K562 (cell line): Measurements from ENCODE around the gene SYTL5. TPM values are rescaled to one million over a fixed set of nuclear protein-coding genes. Genes with fewer than 3 reads are reported as not detected.

Experiments
- ATAC-seq: fragments of 200-7000 bp; cut with Tn5 transposase; 3 replicates; pipeline ENCODE4 v1.9.1; 2020; ENCODE audit warnings: moderate library complexity
- BruUV-seq: library from RNA; stranded (reverse); fragments of 400-500 nt; replicated peaks from 2 replicates; lab custom pipeline; 2021; lab: Mats Ljungman, UMichigan
- CTCF ChIA-PET: fragments of 300-600 bp; formaldehyde crosslinking; extraction: SDS; loops from one replicate; lab custom pipeline; 2021; ENCODE audit warnings: low intra/inter-chr PET ratio; lab: Yijun Ruan, JAX
- POLR2A ChIA-PET: fragments of 300-600, 350-650 bp; sonication (Branson Sonifier 250); formaldehyde crosslinking; extraction: SDS; loops from one replicate; lab custom pipeline; 2021; ENCODE audit warnings: antibody characterized with exemption, inconsistent platforms; lab: Yijun Ruan, JAX
- DNase-seq, 4 experiments: peaks; one replicate each; pipeline versions ENCODE4 v3.0.0 to v3.0.0-alpha.2; 2011 to 2018; ENCODE audit warnings: low spot score in 3 of 4, mixed read lengths in 3 of 4; ENCODE audit errors: extremely low read depth in 1 of 4
- FAIRE-seq: peaks from 2 replicates; lab custom pipeline; 2011; peaks lifted over from hg19 to GRCh38; lab: Jason Lieb, UNC
- H2AFZ ChIP-seq: 2 replicates; pipeline ENCODE4 v1.6.0; 2011; ENCODE audit warnings: low read depth, low read length, control low read depth, inconsistent platforms
- H3K27ac ChIP-seq: fragments of 200-600 bp; 3 replicates; pipeline ENCODE4 v1.8.0; 2011; ENCODE audit warnings: low read depth, mild to moderate bottlenecking, control low read depth, inconsistent platforms, low read length, moderate library complexity, mixed read lengths; ENCODE audit errors: extremely low read depth
- H3K27me3 ChIP-seq, 2 experiments: fragments of 300-600 bp in 1 of 2; 2 replicates in 1 of 2; 3 replicates in 1 of 2; pipeline versions ENCODE4 v1.6.0 to v1.8.0; 2011; ENCODE audit warnings: inconsistent platforms in 2 of 2, low read length in 2 of 2, mild to moderate bottlenecking in 1 of 2, mixed read lengths in 1 of 2, moderate library complexity in 1 of 2; ENCODE audit not compliant: control insufficient read depth in 2 of 2, insufficient read depth in 2 of 2
- H3K36me3 ChIP-seq: fragments of 300-600 bp; 3 replicates; pipeline ENCODE4 v1.8.0; 2011; ENCODE audit warnings: mild to moderate bottlenecking, low read length, inconsistent platforms; ENCODE audit not compliant: control insufficient read depth, insufficient read depth
- H3K4me1 ChIP-seq, 2 experiments: fragments of 200-600 bp in 1 of 2; replicated peaks in 1 of 2; 2 replicates in 1 of 2; 3 replicates in 1 of 2; pipeline versions ENCODE4 v1.5.1 to v1.8.0; 2011; ENCODE audit warnings: inconsistent platforms in 2 of 2, low read length in 2 of 2, mild to moderate bottlenecking in 1 of 2, mixed read lengths in 1 of 2, moderate library complexity in 1 of 2; ENCODE audit not compliant: control insufficient read depth in 2 of 2, insufficient read depth in 2 of 2
- H3K4me2 ChIP-seq: 2 replicates; pipeline ENCODE4 v1.6.1; 2011; ENCODE audit warnings: low read length, control low read depth, inconsistent platforms, mixed read lengths; ENCODE audit not compliant: insufficient read depth
- H3K4me3 ChIP-seq: fragments of 200-600 bp; sonication (generic), shearing (Covaris generic); 2 replicates; pipeline ENCODE4 v1.5.1; 2016; ENCODE audit warnings: control low read depth, inconsistent platforms
- H3K79me2 ChIP-seq: fragments of 200-600 bp; 3 replicates; pipeline ENCODE4 v1.8.0; 2011; ENCODE audit warnings: low read length, inconsistent platforms; ENCODE audit not compliant: control insufficient read depth, insufficient read depth
- H3K9ac ChIP-seq, 2 experiments: 2 replicates each; pipeline versions ENCODE4 v1.6.0 to v1.6.1; 2011; ENCODE audit warnings: low read depth in 2 of 2, low read length in 2 of 2, control low read depth in 1 of 2, inconsistent platforms in 1 of 2, mild to moderate bottlenecking in 1 of 2, mixed read lengths in 1 of 2; ENCODE audit not compliant: insufficient read depth in 1 of 2
- H3K9me1 ChIP-seq: one replicate; pipeline ENCODE4 v1.6.0; 2011; ENCODE audit warnings: inconsistent platforms, mild to moderate bottlenecking, low read length, moderate library complexity; ENCODE audit not compliant: control insufficient read depth, insufficient read depth
- H3K9me3 ChIP-seq: replicated peaks from 2 replicates; pipeline ENCODE4 v1.5.1; 2011; ENCODE audit warnings: low read depth, low read length, inconsistent platforms; ENCODE audit not compliant: control insufficient read depth, insufficient read depth
- H4K20me1 ChIP-seq: replicated peaks from 2 replicates; pipeline ENCODE4 v1.6.1; 2011; ENCODE audit warnings: low read length, inconsistent platforms, mixed read lengths; ENCODE audit not compliant: control insufficient read depth, insufficient read depth
- ATF4 ChIP-seq: fragments of 450-650 bp; formaldehyde crosslinking; IDR thresholded peaks from 2 replicates; pipeline ENCODE4 v1.4.0; 2022; ENCODE audit warnings: mild to moderate bottlenecking, moderate library complexity
- BRCA1 ChIP-seq, 2 experiments: fragments of 450-650 bp in 1 of 2; sonication (generic) in 1 of 2; formaldehyde crosslinking in 1 of 2; IDR thresholded peaks; 2 replicates each; pipeline versions ENCODE4 v1.5.0 to v1.6.1; 2017 to 2020; ENCODE audit warnings: mild to moderate bottlenecking in 1 of 2, missing genetic modification reagents in 1 of 2
- HDGF ChIP-seq: fragments of 450-650 bp; IDR thresholded peaks from 2 replicates; pipeline ENCODE4 v1.6.1; 2016
- ILK ChIP-seq: fragments of 450-650 bp; IDR thresholded peaks from 2 replicates; pipeline ENCODE4 v1.6.1; 2016; ENCODE audit warnings: missing genetic modification characterization, low read depth, mild to moderate bottlenecking, missing compliant biosample characterization, moderate library complexity, borderline replicate concordance
- NR2C2 ChIP-seq, 2 experiments: fragments of 200-800 bp in 1 of 2; sonication (Bioruptor generic) in 1 of 2; sonication (generic) in 1 of 2; formaldehyde crosslinking in 1 of 2; IDR thresholded peaks; 2 replicates each; pipeline versions ENCODE4 v1.6.1 to v1.8.0; 2016 to 2022; ENCODE audit warnings: mild to moderate bottlenecking in 1 of 2, missing compliant biosample characterization in 1 of 2, missing genetic modification characterization in 1 of 2, missing genetic modification reagents in 1 of 2
- SMARCA5 ChIP-seq: fragments of 450-650 bp; IDR thresholded peaks from 2 replicates; pipeline ENCODE4 v1.6.1; 2016
- SP1 ChIP-seq: sonication (generic); formaldehyde crosslinking; IDR thresholded peaks from 2 replicates; pipeline ENCODE4 v1.8.1; 2022; ENCODE audit warnings: mild to moderate bottlenecking, missing genetic modification reagents
- ZNF165 ChIP-seq: fragments of 250-450 bp; sonication (Bioruptor Pico); IDR thresholded peaks from 2 replicates; pipeline ENCODE4 v1.4.0; 2020; ENCODE audit warnings: borderline replicate concordance
- WGBS: fragments of 100-300 bp; shearing (Covaris generic); methylation state at CpG from one replicate; pipeline ENCODE4 v1.1.6; 2016; ENCODE audit warnings: low coverage, mixed read lengths; ENCODE audit not compliant: insufficient coverage; ENCODE audit errors: missing lambda C conversion rate; 5-methylcytosine and 5-hydroxymethylcytosine counted together
- in situ Hi-C: fragments of 300-500 bp; cut with MboI; formaldehyde crosslinking; loops from 4 replicates; pipeline ENCODE4 v1.15.0; 2018; ENCODE audit warnings: inconsistent platforms, mixed read lengths
- intact Hi-C: fragments of 100-400 bp; cut with micrococcal nuclease; formaldehyde crosslinking; loops from 2 replicates; pipeline ENCODE4 v1.14.2; 2022
- polyA plus RNA-seq, 8 experiments: library from polyadenylated mRNA; depleted of rRNA in 4 of 8; stranded (reverse) in 5 of 8; unstranded in 3 of 8; fragments of >200 nt; fragmentation: Nextera tagmentation in 2 of 8; fragmentation: Illumina TruSeq in 1 of 8; extraction: Ambion mirVana in 2 of 8; extraction: Trizol in 1 of 8; gene quantifications; 2 replicates each; pipeline versions ENCODE4 v1.2.1 to v1.2.3, GENCODE V29; 2011 to 2014; ENCODE audit warnings: inconsistent platforms in 1 of 8, missing spikeins in 1 of 8
- total RNA-seq, 7 experiments: library from RNA; depleted of rRNA in 6 of 7; stranded (reverse); fragments of >200 nt in 6 of 7; fragmentation: Illumina TruSeq in 2 of 7; extraction: Trizol in 2 of 7; gene quantifications; 2 replicates each; pipeline versions ENCODE4 v1.2.1 to v1.2.3, GENCODE V29; 2011 to 2021; ENCODE audit warnings: low replicate concordance in 1 of 7
- TF ChIP-seq, protein P1 (sequence below): fragments of 450-650 bp; formaldehyde crosslinking; conservative IDR thresholded peaks from 2 replicates; pipeline ENCODE4 v1.4.0; 2022; ENCODE audit warnings: mild to moderate bottlenecking, missing genetic modification characterization
- TF ChIP-seq, protein P2 (sequence below): fragments of 450-650 bp; IDR thresholded peaks from 2 replicates; pipeline ENCODE4 v1.6.1; 2018; ENCODE audit not compliant: partially characterized antibody

Gene SYTL5
- total and polyA plus RNA-seq, 9 of the 15 experiments (the other 6 are each of a cell fraction or from before 2014, with no cell fraction given) = 0.01 to 0.25 (median 0.09) TPM

GRCh38 chrX:38028300-38028699 is 21.9 kb downstream of the SYTL5 start:
- ATAC-seq (no peak), FAIRE-seq (no peak), DNase-seq (no peak)
- in situ Hi-C loops (no loop called here), intact Hi-C loops (no loop called here)
- no peak overlapping the region for H3K4me3 ChIP-seq
- no peak overlapping the region for H3K4me2 ChIP-seq
- no peaks in the 10 kb centered on the region for H3K36me3 ChIP-seq
- H3K9me3 ChIP-seq = no peaks in the 10 kb centered on the region
- WGBS = 0% methylated on average over 1 of the region's 1 CpG
- no peak overlapping the region for H3K27ac ChIP-seq
- no peaks in the 10 kb centered on the region for H3K9me1 ChIP-seq
- no peaks in the 10 kb centered on the region for H3K27me3 ChIP-seq
- no peaks in the 10 kb centered on the region for H3K4me1 ChIP-seq
- no peaks in the 10 kb centered on the region; the same call in 1 of the 2 replicates for H4K20me1 ChIP-seq
- ChIA-PET CTCF (no interaction called here), POLR2A (no interaction called here)
- no TSS peak for BruUV-seq
- TF ChIP-seq BRCA1 (IDR thresholded peaks at IDR 0.05) (no peak), BRCA1 (CRISPR knock-in tag; IDR thresholded peaks at IDR 0.05) (no peak), ZNF165 (CRISPR knock-in tag) (no peak), ILK (tag) (no peak), SP1 (CRISPR knock-in tag) (no peak), NR2C2 (CRISPR knock-in tag; IDR thresholded peaks at IDR 0.05) (no peak), NR2C2 (tag; IDR thresholded peaks at IDR 0.05) (no peak), SMARCA5 (no peak), HDGF (no peak), ATF4 (CRISPR knock-in tag) (no peak)
- TF ChIP-seq, protein P1, sequence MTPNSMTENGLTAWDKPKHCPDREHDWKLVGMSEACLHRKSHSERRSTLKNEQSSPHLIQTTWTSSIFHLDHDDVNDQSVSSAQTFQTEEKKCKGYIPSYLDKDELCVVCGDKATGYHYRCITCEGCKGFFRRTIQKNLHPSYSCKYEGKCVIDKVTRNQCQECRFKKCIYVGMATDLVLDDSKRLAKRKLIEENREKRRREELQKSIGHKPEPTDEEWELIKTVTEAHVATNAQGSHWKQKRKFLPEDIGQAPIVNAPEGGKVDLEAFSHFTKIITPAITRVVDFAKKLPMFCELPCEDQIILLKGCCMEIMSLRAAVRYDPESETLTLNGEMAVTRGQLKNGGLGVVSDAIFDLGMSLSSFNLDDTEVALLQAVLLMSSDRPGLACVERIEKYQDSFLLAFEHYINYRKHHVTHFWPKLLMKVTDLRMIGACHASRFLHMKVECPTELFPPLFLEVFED (CRISPR knock-in tag) = no peak
- TF ChIP-seq, protein P2, sequence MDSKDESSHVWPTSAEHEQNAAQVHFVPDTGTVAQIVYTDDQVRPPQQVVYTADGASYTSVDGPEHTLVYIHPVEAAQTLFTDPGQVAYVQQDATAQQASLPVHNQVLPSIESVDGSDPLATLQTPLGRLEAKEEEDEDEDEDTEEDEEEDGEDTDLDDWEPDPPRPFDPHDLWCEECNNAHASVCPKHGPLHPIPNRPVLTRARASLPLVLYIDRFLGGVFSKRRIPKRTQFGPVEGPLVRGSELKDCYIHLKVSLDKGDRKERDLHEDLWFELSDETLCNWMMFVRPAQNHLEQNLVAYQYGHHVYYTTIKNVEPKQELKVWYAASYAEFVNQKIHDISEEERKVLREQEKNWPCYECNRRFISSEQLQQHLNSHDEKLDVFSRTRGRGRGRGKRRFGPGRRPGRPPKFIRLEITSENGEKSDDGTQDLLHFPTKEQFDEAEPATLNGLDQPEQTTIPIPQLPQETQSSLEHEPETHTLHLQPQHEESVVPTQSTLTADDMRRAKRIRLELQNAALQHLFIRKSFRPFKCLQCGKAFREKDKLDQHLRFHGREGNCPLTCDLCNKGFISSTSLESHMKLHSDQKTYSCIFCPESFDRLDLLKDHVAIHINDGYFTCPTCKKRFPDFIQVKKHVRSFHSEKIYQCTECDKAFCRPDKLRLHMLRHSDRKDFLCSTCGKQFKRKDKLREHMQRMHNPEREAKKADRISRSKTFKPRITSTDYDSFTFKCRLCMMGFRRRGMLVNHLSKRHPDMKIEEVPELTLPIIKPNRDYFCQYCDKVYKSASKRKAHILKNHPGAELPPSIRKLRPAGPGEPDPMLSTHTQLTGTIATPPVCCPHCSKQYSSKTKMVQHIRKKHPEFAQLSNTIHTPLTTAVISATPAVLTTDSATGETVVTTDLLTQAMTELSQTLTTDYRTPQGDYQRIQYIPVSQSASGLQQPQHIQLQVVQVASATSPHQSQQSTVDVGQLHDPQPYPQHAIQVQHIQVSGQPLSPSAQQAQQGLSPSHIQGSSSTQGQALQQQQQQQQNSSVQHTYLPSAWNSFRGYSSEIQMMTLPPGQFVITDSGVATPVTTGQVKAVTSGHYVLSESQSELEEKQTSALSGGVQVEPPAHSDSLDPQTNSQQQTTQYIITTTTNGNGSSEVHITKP = no peak
- no peaks in the 10 kb centered on the region for H3K79me2 ChIP-seq
- no peak overlapping the region for H3K9ac ChIP-seq
- no peak overlapping the region for H2AFZ ChIP-seq
